CD4-positive, alpha-beta T cell treated with Interleukin-17A for 1 hour (primary cell): Measurements from ENCODE around the gene CYP4F3.
A peak's percentile ranks its signal among the peaks of the same experiment; 100 is the strongest.
"Not testable (repeated sequence)": the region's sequence is repeated elsewhere in the genome, so short reads cannot be mapped to it uniquely, and the experiment has no call there.

ENCODE experiments used
- DNase-seq: peaks from one replicate; pipeline ENCODE4 v3.0.0-alpha.2; 2020

Gene CYP4F3

DNA sequence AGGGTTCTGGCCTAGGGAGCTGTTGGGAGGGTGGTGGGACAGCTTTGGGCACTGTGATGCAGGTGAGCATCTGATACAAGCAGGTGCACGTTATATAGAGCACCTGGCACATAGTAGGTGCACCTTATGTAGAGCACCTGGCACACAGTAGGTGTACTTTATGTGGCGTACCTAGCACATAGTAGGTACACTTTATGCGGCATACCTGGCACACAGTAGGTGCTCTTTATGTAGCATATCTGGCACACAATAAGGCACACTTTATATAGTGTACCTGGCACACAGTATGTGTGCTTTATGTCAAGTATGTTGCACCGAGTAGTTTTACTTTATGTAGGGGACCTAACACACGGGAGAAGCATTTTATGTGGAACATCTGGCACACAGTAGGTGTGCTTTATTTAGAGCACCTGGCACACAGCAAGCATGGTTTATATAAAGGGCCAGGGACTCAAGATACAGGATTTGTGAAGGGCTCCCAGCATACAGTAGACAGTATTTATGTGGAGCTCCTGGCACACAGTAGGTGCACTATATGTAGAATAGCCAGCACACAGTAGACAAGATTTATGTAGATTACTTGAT is 30.6 kb downstream of the CYP4F3 start:
- DNase-seq = no peak

DNA sequence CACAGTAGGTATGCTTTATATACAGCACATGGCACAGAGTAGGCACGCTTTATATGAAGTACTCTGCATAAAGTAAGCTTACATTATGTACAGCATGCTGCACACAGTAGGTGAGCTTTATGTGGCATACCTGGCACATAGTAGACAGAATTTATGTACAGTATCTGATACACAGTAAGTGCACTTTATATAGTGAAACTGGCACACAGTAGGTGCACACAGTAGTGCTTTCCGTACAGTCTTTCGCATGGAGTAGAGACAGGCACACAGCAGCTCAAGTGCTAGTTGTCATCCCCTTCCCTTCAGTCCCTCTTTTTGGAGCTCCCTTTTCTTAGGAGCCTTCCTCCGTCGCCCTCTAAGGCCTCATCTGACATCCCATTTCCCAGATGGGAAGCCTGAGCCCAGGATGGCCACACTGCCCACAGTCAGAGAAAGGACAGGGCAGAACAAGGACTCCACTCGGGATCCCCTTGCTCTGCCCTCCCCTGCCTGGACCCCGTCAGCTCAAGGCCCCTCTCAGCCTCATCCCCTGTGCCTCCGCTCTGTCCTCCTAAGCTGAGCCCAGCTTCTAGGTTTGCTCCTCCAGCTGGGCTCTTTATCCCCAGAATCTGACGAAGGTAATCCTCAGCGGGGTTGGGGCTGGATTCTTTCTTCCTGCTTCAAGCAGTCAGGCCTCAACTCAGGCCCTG is 31.3 kb downstream of the CYP4F3 start:
- DNase-seq = no peak

DNA sequence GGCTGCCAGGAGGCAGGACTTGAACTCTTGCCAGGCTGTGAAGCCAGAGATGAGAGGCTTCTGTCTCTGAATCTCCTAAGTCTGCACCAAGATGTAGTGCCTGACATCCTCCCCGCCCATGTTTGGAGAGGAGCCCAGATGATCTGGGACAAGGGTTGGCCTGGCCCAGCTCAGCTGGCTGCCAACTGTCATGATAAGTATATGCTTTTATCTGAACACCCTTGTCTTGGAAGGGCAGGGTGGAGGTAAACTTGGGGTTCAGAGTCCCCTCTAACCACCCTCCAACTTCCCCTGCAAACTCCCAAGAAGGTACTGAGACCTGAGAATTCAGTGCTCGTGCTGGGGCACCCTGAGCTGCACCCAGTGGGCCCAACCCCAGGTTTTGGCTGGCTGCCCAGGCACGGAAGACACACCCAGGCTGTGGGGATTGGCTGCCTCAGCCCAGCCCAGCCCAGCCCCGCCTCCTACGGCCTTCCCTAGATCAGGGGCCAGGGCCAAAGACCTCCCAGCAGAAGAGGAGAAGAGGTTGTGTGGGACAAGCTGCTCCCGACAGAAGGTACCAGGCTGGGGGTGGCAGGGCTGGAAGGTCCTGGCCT is 32.0 kb downstream of the CYP4F3 start, which contains the start of gene CYP4F12:
Gene CYP4F12 (plus strand): TSS at position 508 of the 596 bp plus-strand sequence. CDS start 443 bp downstream, outside the sequence.
- DNase-seq = peak; percentile 42

DNA sequence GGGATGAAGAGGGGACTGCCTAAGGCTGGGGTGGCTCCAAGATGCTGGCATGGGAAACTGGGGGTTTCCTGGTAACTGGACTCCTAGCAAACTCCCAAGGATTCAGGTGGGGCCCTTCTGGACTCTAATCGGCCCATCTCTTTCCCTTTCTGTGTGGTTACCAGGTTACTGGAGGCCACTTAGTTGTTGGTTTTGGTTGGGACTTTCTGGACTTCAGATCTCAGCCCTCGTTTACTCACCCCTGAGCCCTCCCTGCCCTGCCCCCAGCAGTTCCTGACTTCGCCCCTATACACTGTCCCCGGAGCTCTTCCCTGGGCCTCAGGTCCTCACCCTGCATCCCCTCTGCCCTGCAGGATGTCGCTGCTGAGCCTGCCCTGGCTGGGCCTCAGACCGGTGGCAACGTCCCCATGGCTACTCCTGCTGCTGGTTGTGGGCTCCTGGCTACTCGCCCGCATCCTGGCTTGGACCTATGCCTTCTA is 32.5 kb downstream of the CYP4F3 start:
- peak; percentile 5 for DNase-seq

DNA sequence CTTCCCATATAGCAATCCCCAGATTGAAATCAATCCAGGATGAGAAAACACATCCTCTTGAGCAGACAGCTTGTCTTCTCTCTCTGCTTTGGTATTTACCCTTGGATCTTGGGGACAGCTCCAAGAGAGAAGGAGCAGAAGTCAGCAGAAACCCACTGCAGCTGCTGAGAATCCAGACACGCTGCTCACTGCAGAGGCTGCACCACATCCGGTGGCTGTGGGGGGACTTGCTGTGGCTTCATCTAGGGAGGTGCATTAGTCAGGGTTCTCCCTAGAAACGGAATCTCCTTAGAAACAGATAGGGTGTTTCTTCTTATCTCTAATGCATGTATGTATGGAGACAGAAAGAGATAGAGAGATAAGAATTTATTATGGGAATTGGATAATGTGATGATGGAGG is 34.9 kb downstream of the CYP4F3 start:
- DNase-seq = no peak

DNA sequence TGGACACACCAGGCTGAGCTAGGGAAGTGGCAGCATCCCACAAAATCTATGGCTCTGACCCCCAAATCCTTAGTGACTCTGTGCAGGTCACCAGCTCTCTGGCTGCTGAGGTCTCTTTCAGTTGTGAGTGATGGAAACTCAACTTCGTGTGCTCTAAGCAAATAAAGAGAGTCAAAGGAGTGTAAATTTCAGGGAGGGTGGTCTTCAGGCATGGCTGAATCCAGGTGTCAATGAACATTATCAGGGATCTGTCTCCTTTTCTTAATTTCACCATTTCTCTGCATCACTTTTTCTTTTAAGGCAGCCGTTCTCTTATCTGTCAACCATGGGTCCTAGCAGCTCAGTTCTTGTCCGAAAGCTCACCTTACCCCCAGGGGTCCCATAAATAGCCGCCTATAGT is 38.4 kb downstream of the CYP4F3 start:
- no peak for DNase-seq

DNA sequence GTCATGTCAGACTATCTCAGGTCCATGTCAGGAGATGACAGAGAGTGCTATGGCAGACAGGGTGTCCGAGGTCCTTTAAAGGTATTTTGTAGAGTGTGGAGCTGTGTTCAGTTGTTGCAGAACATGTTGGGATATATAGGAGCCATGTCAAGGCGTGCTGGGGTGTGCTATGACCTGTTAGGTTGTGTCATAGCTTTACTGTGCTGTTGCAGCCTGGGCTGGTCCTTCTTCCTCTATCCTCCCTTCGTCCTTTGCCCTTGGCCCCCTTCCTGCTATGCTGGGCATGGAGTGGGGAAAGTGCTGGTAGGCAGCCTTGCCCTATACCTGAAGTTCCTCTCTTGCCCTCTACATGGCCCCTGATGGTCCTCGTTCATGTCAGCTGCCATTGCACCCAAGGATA is 39.2 kb downstream of the CYP4F3 start:
- DNase-seq = not testable (repeated sequence)

DNA sequence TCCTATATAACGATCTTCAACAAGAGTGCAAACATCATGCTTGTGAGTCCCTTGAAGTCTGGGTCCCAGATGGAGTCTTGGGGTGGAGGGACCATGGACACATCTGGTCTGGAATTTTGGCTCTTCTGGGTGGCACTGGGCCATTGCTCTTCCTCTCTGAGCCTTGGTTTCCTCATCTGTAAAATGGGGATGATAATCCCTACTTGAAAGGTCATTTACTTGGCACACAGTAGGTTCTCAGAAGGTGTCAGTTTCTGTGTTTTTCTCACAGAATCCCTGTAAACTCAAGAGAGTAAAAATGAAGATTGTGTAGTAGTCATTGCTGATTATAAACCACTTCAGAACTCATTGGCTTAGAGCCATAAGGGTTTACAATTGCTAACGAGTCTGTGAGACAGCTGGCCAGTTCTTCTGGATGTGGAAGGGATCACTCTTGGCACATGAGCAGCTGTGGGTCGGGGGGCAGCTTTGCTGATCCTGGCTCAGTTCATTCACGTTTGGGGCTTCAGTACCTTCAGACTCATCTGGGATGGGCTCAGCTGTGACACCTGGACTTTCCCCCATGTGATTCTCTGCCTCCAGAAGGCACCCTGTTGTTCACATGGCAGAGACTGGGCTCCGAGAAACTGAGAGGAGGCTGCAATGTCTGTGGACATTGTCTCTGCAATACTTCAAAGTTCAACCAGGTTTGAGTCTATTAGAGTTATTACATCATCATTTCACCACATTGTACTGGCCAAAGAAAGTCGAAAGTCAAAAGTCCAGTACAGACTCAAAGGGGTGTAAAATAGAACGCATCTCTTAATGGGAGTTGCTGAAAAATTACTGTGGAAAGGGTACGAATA is 40.0 kb downstream of the CYP4F3 start:
- no peak for DNase-seq

DNA sequence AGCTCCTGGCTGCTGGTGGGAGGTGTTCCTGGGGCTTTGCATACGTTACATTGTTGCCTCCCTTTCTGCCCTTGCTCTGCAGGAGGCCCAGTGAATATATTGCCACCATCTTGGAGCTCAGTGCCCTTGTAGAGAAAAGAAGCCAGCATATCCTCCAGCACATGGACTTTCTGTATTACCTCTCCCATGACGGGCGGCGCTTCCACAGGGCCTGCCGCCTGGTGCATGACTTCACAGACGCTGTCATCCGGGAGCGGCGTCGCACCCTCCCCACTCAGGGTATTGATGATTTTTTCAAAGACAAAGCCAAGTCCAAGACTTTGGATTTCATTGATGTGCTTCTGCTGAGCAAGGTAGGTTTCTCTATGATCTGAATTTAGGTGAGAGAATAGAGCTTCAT is 42.7 kb downstream of the CYP4F3 start:
- no peak for DNase-seq

DNA sequence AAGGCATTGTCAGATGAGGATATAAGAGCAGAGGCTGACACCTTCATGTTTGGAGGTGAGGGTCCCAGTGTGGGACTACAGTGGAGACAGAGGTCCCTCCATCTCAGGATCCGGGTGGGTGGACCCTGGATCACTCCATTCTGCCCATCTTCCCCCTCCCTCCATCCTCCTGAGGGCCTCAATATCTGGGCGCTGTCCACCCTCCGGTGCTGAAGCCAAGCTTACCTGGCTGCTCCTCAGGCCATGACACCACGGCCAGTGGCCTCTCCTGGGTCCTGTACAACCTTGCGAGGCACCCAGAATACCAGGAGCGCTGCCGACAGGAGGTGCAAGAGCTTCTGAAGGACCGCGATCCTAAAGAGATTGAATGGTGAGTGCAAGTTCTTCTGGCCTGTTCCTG is 44.1 kb downstream of the CYP4F3 start:
- DNase-seq = no peak

DNA sequence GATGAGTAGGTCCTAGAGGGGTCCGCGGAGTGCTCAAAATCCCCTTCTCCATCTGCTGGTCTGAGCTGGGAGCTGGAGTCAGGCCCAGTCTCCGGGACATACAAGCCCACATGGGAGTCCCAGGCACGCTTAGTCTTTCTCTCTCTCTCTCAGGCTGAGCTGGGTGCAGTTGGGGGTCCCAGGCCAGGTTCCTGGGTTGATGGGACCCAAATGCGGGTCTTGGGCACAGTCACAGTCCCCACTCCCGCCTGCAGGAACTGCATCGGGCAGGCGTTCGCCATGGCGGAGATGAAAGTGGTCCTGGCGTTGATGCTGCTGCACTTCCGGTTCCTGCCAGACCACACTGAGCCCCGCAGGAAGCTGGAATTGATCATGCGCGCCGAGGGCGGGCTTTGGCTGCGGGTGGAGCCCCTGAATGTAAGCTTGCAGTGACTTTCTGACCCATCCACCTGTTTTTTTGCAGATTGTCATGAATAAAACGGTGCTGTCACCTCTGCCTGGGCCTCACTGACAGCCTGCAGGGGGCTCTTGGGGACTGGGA is 56.0 kb downstream of the CYP4F3 start:
- no peak for DNase-seq

DNA sequence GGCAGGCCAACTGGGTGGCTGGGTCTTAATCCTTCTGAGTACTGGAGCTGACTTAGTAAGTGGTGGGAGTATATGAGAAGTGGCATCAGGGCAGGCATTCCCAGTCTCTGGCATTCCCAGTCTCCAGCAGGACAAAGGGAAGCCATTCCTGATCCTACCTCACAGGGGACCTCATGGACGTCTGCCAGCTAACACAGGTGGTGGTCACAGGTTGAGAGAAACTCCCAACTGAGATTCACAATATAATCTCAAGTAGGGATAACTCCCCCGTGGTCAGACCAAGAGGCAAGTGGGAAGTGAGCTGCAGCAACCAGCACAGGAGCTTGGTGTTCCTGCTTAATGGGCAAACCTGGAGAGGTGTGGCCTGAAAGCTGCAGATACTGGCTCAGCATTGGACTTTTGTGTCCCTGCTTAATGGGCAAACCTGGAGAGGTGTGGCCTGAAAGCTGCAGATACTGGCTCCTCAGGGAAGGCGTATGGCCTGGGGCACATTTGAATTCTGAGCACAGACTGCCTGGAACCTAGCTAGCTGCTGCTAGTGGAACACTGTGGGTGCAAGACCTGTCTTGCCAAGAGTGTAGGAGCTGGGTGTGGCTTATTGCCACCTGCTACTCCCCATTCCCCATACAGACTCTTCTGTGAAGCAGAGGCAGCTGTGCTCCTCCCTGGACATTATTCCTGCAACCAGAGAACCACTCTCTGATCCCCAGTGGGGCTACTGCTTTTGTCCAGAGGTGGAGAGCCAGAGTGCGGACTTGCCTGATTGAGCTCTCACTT is 61.2 kb downstream of the CYP4F3 start:
- no peak for DNase-seq

DNA sequence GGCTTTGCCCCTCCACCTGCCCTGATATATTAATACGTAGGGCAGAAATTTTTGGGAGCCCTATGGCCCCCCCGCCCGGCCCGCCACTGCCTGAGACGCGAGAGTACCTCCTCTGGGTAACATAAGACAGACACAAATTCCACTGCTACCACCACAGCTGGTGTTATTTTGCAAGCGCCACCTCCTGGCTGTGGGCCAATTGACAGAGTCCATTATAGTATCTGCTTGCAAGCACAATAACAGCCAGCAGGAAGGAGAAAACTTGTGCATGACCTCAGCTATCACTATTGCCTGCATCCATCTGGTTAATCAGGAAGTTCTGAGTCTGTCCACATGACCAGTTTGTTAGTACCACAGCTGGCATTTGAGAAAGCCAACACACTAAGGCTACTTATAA is 61.8 kb downstream of the CYP4F3 start:
- peak; percentile 21 for DNase-seq
